MCF 10A (cell line): ENCODE data around the gene SMIM32. TPM values are rescaled to one million over a fixed set of nuclear protein-coding genes. Genes with fewer than 3 reads are reported as not detected.

Experiments used
- BruUV-seq: library from RNA; stranded (reverse); fragments of 400-500 nt; replicated peaks from 2 replicates; lab custom pipeline; 2021; lab: Mats Ljungman, UMichigan
- CTCF ChIA-PET: fragments of 300-600 bp; sonication (Branson Sonifier 250); formaldehyde crosslinking; extraction: SDS; loops from one replicate; lab custom pipeline; 2021; ENCODE audit warnings: antibody characterized with exemption, inconsistent platforms; lab: Yijun Ruan, JAX
- POLR2A ChIA-PET: fragments of 300-600, 350-650 bp; sonication (Branson Sonifier 250); formaldehyde crosslinking; extraction: SDS; loops from one replicate; lab custom pipeline; 2020; ENCODE audit warnings: antibody characterized with exemption, inconsistent platforms; lab: Yijun Ruan, JAX
- DNase-seq: peaks from one replicate; pipeline ENCODE4 v3.0.0-alpha.2; 2018; ENCODE audit not compliant: unreplicated experiment
- H3K27ac Mint-ChIP-seq: one replicate; pipeline ENCODE4 v1.8.0; 2022; ENCODE audit warnings: mild to moderate bottlenecking, low read depth, mixed read lengths; ENCODE audit not compliant: unreplicated experiment
- H3K27me3 Mint-ChIP-seq: one replicate; pipeline ENCODE4 v1.8.0; 2022; ENCODE audit warnings: mixed read lengths; ENCODE audit not compliant: insufficient read depth, unreplicated experiment
- H3K36me3 Mint-ChIP-seq: one replicate; pipeline ENCODE4 v1.8.0; 2022; ENCODE audit warnings: mild to moderate bottlenecking, moderate library complexity, mixed read lengths; ENCODE audit not compliant: insufficient read depth, unreplicated experiment
- H3K4me1 Mint-ChIP-seq: one replicate; pipeline ENCODE4 v1.8.0; 2022; ENCODE audit warnings: mixed read lengths; ENCODE audit not compliant: insufficient read depth, unreplicated experiment
- H3K4me3 Mint-ChIP-seq: one replicate; pipeline ENCODE4 v1.8.0; 2022; ENCODE audit warnings: mild to moderate bottlenecking, moderate library complexity, mixed read lengths; ENCODE audit not compliant: unreplicated experiment
- H3K9me3 Mint-ChIP-seq: one replicate; pipeline ENCODE4 v1.8.0; 2022; ENCODE audit warnings: mixed read lengths; ENCODE audit not compliant: unreplicated experiment
- CTCF ChIP-seq: fragments of 200-600 bp; IDR thresholded peaks from one replicate; pipeline ENCODE4 v1.8.0; 2022; ENCODE audit warnings: antibody characterized with exemption, mild to moderate bottlenecking; ENCODE audit not compliant: unreplicated experiment
- intact Hi-C: fragments of 100-400 bp; cut with micrococcal nuclease; formaldehyde crosslinking; loops from 2 replicates; pipeline ENCODE4 v1.14.1; 2022
- total RNA-seq: library from RNA; stranded (reverse); gene quantifications from 2 replicates; pipeline ENCODE4 v1.2.3, GENCODE V29; 2022

SMIM32 gene
- total RNA-seq, 1 experiment from 2014 or later = not detected

- no peak overlapping the region for H3K4me3 Mint-ChIP-seq
- H3K27me3 Mint-ChIP-seq = peaks cover 13% of the 10 kb centered on the region
- no peak for DNase-seq
- peaks cover 5% of the 10 kb centered on the region for H3K4me1 Mint-ChIP-seq
- ChIA-PET CTCF (interaction anchor here (0.5 to 5.9 kb wide), 22 partner anchors 10 to 1138 kb away, joined by 3 to 78 read pairs (median 6); partner anchors contain the start of gene IL9), POLR2A (no interaction called here)
- no peaks in the 10 kb centered on the region for H3K9me3 Mint-ChIP-seq
- no peaks in the 10 kb centered on the region for H3K36me3 Mint-ChIP-seq
- BruUV-seq = no TSS peak
- TF ChIP-seq CTCF = no peak
- H3K27ac Mint-ChIP-seq = no peak overlapping the region
- intact Hi-C loops = no loop called here
Measured at GRCh38 chr5:136213919-136214493, 21.0 kb upstream of the SMIM32 start.

- H3K4me3 Mint-ChIP-seq = no peak overlapping the region
- H3K27me3 Mint-ChIP-seq = peaks cover 13% of the 10 kb centered on the region
- no peaks in the 10 kb centered on the region for H3K9me3 Mint-ChIP-seq
- no peaks in the 10 kb centered on the region for H3K36me3 Mint-ChIP-seq
- intact Hi-C loops = loop anchor here (1.0 kb wide), 3 partner anchors 130 to 651 kb away; no protein-coding TSS in a partner anchor
- BruUV-seq = no TSS peak
- ChIA-PET CTCF (interaction anchor here (0.6 to 5.9 kb wide), 86 partner anchors 11 to 1824 kb away, joined by 3 to 78 read pairs (median 4); partner anchors contain the start of genes IL9, SLC25A48 and SMIM32), POLR2A (interaction anchor here (0.5 to 1.4 kb wide), 5 partner anchors 34 to 326 kb away, joined by 3 to 5 read pairs (median 3); no protein-coding TSS in a partner anchor)
- no peak overlapping the region for H3K27ac Mint-ChIP-seq
- H3K4me1 Mint-ChIP-seq = peaks cover 5% of the 10 kb centered on the region
- DNase-seq = peak; percentile 73
- peak; percentile 96 for TF ChIP-seq CTCF
Measured at GRCh38 chr5:136212252-136212721, 19.3 kb upstream of the SMIM32 start.

- Mint-ChIP-seq H3K9me3 (no peaks in the 10 kb centered on the region), H3K27ac (no peak overlapping the region), H3K27me3 (peaks cover 13% of the 10 kb centered on the region), H3K36me3 (no peaks in the 10 kb centered on the region), H3K4me3 (no peak overlapping the region), H3K4me1 (peaks cover 5% of the 10 kb centered on the region)
- TF ChIP-seq CTCF = no peak
- ChIA-PET CTCF (interaction anchor here (0.6 to 5.9 kb wide), 82 partner anchors 10 to 1423 kb away, joined by 3 to 78 read pairs (median 4); partner anchors contain the start of genes IL9, SLC25A48 and SMIM32), POLR2A (interaction anchor here (1.3 to 1.4 kb wide), 2 partner anchors 320 to 323 kb away, joined by 4 to 5 read pairs; no protein-coding TSS in a partner anchor)
- no peak for DNase-seq
- no TSS peak for BruUV-seq
- intact Hi-C loops = loop anchor here (1.0 kb wide), 3 partner anchors 129 to 650 kb away; no protein-coding TSS in a partner anchor
Measured at GRCh38 chr5:136211282-136212040, 18.5 kb upstream of the SMIM32 start.
